ENCODE measurements around the gene CCNYL1. TPM values are rescaled to one million over a fixed set of nuclear protein-coding genes. Genes with fewer than 3 reads are reported as not detected.

CCNYL1 gene
- total RNA-seq, 4 donors from 2014 or later: 3.3 to 10.1 (median 7.1) TPM

GRCh38 chr2:207778298-207778882, 67.0 kb downstream of the CCNYL1 start:
- Histone ChIP-seq H3K36me3 (no peaks in the 10 kb centered on the region), H3K4me1 (no peaks in the 10 kb centered on the region), H3K9me3 (no peaks in the 10 kb centered on the region), H3K4me3 (no peak overlapping the region), H3K27me3 (no peaks in the 10 kb centered on the region), H3K27ac (no peak overlapping the region)
- DNase-seq (no peak), ATAC-seq (no peak)
- in situ Hi-C loops (cut with MboI; ENCODE audit: low sequenced_read_pairs in 4 of 4) (no loop called here), intact Hi-C loops (cut with DNase I; ENCODE audit: low total_unique reads) (no loop called here)
- TF ChIP-seq POLR2A (IDR thresholded peaks at IDR 0.05): no peak
- TF ChIP-seq, protein P1, sequence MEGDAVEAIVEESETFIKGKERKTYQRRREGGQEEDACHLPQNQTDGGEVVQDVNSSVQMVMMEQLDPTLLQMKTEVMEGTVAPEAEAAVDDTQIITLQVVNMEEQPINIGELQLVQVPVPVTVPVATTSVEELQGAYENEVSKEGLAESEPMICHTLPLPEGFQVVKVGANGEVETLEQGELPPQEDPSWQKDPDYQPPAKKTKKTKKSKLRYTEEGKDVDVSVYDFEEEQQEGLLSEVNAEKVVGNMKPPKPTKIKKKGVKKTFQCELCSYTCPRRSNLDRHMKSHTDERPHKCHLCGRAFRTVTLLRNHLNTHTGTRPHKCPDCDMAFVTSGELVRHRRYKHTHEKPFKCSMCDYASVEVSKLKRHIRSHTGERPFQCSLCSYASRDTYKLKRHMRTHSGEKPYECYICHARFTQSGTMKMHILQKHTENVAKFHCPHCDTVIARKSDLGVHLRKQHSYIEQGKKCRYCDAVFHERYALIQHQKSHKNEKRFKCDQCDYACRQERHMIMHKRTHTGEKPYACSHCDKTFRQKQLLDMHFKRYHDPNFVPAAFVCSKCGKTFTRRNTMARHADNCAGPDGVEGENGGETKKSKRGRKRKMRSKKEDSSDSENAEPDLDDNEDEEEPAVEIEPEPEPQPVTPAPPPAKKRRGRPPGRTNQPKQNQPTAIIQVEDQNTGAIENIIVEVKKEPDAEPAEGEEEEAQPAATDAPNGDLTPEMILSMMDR (IDR thresholded peaks at IDR 0.05 in 4 of 5, conservative IDR thresholded peaks at IDR 0.05 in 1 of 5): no peak

- TF ChIP-seq POLR2A (IDR thresholded peaks at IDR 0.05): no peak
- Histone ChIP-seq H3K36me3 (no peaks in the 10 kb centered on the region), H3K4me3 (no peak overlapping the region), H3K4me1 (no peaks in the 10 kb centered on the region), H3K27ac (no peak overlapping the region), H3K27me3 (no peaks in the 10 kb centered on the region), H3K9me3 (no peaks in the 10 kb centered on the region)
- ATAC-seq (no peak), DNase-seq (no peak)
- intact Hi-C loops (cut with DNase I; ENCODE audit: low total_unique reads): no loop called here
- in situ Hi-C loops (cut with MboI; ENCODE audit: low sequenced_read_pairs in 4 of 4): no loop called here
Observed at GRCh38 chr2:207779523-207779922, 68.1 kb downstream of the CCNYL1 start.

- TF ChIP-seq, protein P1 (IDR thresholded peaks at IDR 0.05 in 4 of 5, conservative IDR thresholded peaks at IDR 0.05 in 1 of 5): no peak
- no peak for TF ChIP-seq POLR2A (IDR thresholded peaks at IDR 0.05)
- DNase-seq (no peak), ATAC-seq (no peak)
- no peaks in the 10 kb centered on the region for H3K36me3 ChIP-seq
- intact Hi-C loops (cut with DNase I; ENCODE audit: low total_unique reads) (no loop called here), in situ Hi-C loops (cut with MboI; ENCODE audit: low sequenced_read_pairs in 4 of 4) (no loop called here)
- no peak overlapping the region for H3K4me3 ChIP-seq
- no peaks in the 10 kb centered on the region for H3K9me3 ChIP-seq
- H3K27ac ChIP-seq: no peak overlapping the region
- H3K4me1 ChIP-seq: no peaks in the 10 kb centered on the region
- H3K27me3 ChIP-seq: no peaks in the 10 kb centered on the region
Observed at GRCh38 chr2:207782238-207783030, 71.0 kb downstream of the CCNYL1 start.

DNA sequence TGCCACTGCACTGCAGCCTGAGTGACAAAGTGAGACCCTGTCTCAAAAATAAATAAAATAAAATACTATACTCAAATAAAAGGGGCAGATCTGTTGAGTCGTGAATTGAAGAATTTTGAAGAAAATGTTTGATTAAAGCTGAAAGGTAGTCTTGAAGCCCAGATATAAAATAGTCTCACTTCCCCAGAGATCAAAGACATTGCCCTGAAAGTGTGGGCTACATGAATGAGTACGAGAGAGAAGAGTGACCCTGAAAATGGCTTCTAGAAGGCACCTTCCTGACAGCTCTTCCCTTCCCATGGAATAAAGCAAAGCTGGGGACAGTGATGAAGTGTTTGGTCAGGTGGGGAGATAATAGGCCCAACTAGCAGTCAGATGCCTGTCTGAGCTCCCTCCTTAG, 72.1 kb downstream of the CCNYL1 start:
- DNase-seq (no peak), ATAC-seq (no peak)
- no peaks in the 10 kb centered on the region for H3K4me1 ChIP-seq
- no peaks in the 10 kb centered on the region for H3K9me3 ChIP-seq
- H3K36me3 ChIP-seq: no peaks in the 10 kb centered on the region
- no peak overlapping the region for H3K27ac ChIP-seq
- H3K27me3 ChIP-seq: no peaks in the 10 kb centered on the region
- no peak overlapping the region for H3K4me3 ChIP-seq
- intact Hi-C loops (cut with DNase I; ENCODE audit: low total_unique reads): no loop called here
- in situ Hi-C loops (cut with MboI; ENCODE audit: low sequenced_read_pairs in 4 of 4): no loop called here
- TF ChIP-seq, protein P1 (IDR thresholded peaks at IDR 0.05 in 4 of 5, conservative IDR thresholded peaks at IDR 0.05 in 1 of 5): no peak
- no peak for TF ChIP-seq POLR2A (IDR thresholded peaks at IDR 0.05)

DNA sequence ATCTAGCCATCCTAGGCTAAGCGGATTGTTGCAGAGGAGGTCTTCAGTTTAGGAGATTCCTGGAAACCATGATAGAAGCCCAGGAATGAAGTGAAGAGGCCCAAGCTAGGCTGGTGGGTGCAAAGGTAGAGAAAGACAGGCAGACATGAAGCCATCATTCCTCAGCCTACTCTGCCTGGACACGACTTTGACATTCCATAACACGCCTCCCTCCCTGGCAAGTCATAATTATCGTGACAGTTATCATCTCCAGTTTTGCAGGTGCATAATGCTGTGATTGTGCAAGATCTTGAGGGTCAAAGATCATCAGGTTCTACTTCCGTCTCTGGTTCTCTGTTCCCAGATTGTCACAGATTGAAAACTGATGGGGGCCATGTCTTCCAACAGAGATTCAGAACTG, 73.5 kb downstream of the CCNYL1 start:
- H3K4me3 ChIP-seq: no peak overlapping the region
- DNase-seq (no peak), ATAC-seq (no peak)
- no peaks in the 10 kb centered on the region for H3K4me1 ChIP-seq
- no peaks in the 10 kb centered on the region for H3K9me3 ChIP-seq
- no peaks in the 10 kb centered on the region for H3K36me3 ChIP-seq
- no peak for TF ChIP-seq POLR2A (IDR thresholded peaks at IDR 0.05)
- TF ChIP-seq, protein P1 (IDR thresholded peaks at IDR 0.05 in 4 of 5, conservative IDR thresholded peaks at IDR 0.05 in 1 of 5): no peak
- intact Hi-C loops (cut with DNase I; ENCODE audit: low total_unique reads) (no loop called here), in situ Hi-C loops (cut with MboI; ENCODE audit: low sequenced_read_pairs in 4 of 4) (no loop called here)
- H3K27me3 ChIP-seq: no peaks in the 10 kb centered on the region
- H3K27ac ChIP-seq: no peak overlapping the region
